ENCODE results near the gene TRAF4.

Gene TRAF4, protein sequence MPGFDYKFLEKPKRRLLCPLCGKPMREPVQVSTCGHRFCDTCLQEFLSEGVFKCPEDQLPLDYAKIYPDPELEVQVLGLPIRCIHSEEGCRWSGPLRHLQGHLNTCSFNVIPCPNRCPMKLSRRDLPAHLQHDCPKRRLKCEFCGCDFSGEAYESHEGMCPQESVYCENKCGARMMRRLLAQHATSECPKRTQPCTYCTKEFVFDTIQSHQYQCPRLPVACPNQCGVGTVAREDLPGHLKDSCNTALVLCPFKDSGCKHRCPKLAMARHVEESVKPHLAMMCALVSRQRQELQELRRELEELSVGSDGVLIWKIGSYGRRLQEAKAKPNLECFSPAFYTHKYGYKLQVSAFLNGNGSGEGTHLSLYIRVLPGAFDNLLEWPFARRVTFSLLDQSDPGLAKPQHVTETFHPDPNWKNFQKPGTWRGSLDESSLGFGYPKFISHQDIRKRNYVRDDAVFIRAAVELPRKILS

DNA sequence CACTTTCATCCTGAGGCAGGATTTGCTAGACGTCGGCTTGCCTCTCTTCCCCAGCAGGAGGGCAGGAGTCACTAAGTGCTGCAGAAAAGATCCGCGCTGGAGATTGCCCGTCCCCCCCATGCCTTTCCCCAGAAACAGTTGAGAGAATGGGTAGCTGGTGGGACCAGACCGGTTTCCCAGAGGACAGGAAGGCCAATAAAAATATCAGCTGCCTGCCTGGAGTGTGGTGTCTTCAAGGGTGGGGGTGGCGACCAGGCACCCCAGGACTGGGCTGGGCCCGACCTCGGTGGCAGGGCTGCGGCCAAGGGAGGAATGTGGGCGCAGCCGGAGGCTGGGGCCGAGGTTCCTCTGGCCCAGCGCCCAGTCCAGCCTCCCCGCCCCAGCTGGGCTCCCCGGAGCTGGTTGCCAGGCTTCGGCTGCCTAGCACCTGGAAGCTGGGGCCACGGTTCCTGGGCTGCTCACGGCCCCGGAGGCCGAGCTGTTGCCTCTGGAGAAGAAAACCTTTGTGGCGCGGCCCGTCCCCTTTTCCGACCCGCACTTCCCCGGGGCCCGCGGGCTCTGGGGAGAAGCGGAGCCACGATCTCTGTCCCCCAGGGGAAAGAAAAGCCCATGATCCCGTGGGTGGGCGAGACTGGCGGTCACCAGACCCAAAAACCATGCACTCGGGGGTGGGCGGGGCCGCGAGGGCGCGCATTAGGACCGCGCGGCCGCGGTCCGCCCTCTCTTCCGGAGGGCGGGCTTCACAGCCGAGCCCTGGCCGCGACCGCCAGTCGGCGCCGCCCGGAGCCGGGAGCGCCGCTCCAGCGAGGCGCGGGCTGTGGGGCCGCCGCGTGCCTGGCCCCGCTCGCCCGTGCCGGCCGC, at the start of gene TRAF4:
TSS of gene TRAF4 (plus strand) at position 769 of the 861 bp plus-strand sequence. CDS start 102 bp downstream, outside the sequence.
- peak; percentile 96 for DNase-seq (ENCODE audit: low read depth)

DNA sequence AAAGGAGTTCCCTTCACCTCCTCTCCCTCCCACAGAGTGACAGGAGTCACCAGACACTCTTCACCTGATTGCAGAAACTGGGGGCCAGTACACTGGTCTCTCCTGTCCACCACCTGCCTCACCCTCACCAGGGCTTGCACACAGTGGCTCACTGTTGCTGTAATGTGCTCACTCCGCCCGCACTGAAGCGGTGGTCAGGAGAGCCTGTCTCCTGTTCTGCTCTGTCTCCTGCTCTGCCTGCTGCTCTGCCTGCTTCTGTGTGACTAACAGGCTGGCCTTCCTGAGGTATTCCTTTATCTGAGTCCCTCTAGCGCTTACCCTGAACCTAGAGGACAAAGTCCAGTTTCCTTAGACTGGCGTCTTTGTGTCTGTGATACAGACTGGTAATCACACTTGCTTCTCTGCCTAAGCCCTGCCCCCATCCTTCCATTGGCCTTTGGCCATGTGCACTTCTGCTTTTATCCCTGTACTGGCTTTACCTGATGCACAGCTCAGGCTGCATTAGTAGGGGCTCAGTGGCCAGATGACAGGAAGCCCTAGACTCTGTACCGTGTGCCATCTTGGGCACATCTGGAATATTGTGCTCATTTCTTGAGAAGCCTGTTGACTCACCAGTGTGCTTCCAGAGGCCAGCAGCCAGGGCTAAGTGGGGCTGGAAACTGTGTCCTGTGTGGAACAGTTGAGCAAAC, 45.4 kb upstream of the TRAF4 start:
- no peak for DNase-seq (ENCODE audit: low read depth)

DNA sequence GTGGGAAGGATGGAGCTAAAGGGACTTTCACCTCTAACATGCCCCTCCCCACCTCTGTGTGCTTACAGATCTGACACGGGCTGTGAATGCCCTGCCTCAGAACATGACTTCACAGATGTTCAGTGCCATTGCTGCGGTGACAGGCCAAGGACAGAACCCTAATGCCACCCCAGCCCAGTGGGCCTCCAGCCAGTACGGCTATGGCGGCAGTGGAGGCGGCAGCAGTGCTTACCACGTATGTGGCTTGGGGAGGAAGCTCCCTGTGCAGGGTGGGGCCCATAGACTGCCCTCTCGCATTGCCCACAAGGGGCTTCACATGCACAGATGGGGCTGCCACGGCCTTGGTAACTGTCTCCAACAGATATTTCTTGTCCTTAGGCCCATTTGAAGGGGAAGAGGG, 43.5 kb upstream of the TRAF4 start:
- no peak for DNase-seq (ENCODE audit: low read depth)

DNA sequence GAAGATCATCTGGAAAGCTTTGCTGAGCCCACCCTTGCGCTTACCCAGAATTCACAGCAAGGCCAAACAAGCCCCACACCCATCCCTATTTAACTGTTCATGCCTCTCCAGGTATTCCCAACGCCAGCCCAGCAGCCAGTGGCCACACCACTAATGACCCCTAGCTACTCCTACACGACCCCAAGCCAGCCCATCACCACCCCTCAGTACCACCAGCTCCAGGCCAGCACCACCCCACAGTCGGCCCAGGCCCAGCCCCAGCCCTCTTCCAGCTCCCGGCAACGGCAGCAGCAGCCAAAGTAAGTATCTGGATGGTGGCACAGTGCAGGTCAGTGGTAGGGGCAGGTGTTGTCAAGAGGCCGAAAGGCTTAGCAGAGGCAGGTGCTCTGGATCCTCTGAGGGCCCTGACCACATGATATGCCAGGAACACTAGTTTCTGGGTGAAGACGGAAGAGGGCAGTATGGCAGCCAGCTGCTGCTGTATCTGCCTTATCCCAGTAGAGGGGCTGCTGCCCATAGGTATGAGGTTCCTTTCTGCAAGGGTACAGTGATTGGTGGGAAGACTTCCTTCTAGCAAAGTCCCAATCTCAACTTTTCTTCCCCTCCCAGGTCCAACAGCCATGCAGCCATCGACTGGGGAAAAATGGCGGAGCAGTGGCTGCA, 42.9 kb upstream of the TRAF4 start:
- no peak for DNase-seq (ENCODE audit: low read depth)

DNA sequence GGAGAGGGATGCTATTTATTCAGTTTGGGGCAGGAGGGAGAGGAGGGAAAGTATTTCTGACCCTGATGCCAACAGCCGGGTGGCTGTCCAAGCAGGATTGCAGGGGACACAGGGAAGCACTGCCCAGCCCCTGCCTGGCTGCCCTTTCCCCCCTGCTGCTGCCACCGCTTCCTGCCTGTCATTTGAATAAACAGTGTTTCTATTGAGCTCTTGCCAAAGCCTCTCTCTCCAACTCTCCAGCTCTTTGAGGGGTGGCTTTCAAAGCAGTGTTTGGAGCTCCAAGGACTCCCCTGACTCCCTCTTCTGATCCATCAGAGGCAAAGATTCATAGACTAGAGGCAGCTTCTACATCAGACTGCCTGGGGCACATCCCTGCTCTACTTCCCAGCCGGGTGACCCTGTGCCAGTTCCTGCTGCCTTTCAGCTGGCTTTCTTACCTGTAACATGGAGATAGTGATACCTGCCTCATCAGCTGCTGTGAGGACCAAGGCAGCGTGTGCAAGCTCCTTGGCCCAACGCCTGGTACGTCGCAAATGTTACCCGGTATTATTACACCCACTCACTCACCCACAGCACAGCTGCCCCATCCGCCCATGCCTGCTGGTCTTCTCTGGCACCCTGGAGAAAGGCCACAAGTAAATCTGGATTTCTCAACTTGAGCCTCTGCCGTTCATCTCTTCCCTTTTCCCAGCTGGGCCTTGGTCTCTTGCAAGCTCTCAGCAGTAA, 41.6 kb upstream of the TRAF4 start:
- no peak for DNase-seq (ENCODE audit: low read depth)

DNA sequence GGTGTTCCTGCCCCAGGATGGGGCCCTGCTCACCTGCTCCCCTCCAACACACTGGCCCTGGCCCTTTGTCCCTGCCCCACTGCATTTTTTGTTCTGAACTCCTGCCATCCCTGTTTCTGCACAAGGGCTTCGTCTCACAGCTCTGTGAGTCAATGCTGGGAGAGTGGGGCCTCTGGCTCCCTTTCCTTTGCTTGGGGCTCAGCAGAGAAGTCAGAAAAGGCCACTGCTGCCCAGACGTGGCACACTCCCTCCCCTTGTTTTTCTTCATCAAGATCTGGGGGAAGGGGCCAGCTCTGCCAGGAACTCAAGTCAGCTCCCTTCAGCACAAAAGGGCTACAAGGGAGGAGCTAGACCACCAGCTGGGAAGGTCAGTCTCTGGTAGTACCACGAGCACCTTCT, 41.1 kb upstream of the TRAF4 start:
- no peak for DNase-seq (ENCODE audit: low read depth)

DNA sequence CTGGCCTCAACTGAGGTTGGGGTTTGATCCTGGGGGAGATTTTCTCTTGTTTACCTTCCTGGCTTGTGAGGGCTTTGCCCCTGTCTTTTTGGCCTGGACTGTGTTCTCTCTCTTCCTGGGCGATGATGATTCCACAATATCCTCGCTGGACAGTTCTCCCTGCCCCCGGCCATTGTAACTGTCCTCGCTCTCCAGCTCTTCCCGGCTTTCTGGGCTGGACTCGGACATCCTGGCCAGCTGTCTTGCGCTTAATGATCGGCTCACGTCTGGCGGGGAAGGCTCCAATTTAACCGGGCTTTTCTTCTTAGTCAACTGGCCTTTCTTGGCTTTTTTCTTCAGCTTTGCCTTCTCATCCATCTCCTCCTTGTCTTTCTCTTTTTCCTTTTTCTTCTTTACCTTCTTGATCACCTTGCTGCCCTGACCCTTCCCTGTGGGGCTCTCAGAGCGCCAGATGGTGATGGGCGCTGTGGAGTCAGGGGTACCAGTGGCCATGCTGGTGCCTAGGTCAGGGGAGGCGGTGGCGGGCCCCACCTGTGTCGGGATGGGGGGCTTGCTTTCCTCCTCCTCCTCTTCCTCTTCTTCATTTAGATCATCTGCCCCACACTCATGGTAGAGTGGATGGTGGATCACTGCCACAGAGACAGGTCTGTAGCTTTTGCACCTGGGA, 40.1 kb upstream of the TRAF4 start:
- DNase-seq (ENCODE audit: low read depth), result no peak

DNA sequence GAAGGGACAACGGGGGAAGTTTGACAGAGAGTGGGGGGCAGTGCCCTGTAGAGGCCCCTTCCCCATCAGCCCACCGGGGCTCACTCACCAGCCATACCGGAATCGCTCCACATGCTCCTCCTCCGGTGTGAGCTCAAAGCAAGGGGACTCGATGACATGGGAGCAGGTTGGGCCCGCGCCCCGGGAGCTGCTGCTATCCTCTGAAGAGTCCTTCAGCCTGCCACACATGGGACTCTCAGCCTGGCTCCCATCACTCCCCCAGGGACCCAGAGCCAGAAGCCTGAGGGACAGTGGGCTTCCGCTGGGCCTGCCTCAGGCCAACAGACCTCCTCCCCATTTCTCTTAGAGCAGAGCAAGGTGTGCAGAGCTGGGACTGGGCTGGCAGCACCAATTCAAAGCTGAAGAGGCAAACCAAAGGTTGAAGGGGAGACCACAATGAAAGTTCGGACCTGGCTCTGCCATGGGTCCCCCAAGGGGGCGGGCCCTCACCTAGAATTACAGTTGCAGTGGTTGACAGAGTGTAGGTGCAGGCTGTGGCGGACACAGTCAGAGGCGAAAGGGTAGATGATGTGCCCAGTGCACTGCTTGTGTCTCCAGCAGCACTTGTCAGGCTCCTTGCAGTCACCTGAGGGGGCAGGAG, 39.5 kb upstream of the TRAF4 start:
- DNase-seq (ENCODE audit: low read depth), result no peak

DNA sequence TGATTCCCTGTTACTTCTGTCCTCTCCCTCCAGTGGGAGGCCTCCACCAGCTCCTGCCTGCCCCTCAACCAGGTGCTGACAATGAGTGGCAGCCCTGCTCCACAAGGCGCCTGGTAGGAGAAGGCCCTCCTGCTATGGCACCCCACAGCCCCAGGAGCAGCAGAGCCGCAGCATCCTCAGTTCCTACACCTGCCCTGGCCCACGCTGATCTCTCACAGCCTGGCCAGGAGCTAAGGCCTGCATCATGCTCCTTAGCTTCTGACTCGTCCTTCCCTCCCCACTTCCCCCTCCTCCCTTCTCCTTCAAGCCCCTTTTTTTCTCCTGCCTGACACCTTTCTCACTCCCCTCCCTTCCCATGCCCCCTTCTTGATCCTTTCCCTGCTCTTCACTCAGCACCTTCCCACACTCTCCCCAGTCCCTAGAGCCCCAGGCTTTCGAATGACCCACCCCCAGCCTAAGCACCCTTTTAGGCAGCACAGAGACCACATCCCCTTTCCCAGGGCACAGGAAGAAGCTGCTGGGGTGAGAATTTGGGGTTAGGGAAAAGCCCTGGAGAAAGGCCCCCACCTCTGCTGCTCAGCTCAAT, 38.6 kb upstream of the TRAF4 start:
- DNase-seq (ENCODE audit: low read depth), result no peak

DNA sequence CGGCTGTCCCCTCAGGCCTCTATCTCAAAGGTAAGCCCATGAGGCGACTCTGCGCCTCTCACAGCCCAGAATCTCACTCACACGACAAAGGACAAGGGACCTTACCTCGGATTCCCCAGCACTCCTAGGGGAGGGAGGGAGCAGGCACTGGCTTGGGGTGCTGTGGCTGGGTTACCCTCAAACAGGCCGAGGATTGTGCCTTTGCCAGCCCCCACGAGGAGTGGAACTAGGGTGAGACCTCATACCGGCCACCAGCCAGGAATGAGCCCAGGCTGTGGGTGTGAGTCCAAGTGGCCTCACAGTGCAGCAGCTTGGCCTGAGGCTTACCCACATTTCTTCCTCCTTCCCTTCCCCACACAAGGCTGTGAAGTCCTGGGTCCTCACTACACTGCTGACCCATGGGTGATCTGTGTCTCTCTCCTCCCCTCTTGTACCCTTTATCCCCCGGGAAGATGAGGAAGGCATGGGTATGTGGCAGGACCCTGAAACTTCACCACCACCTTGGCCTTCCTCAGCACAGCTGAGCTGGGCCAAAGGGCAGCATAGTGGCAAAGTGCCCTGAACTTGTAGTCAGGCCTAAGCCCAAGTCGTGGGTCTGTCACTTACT, 38.0 kb upstream of the TRAF4 start:
- no peak for DNase-seq (ENCODE audit: low read depth)

DNA sequence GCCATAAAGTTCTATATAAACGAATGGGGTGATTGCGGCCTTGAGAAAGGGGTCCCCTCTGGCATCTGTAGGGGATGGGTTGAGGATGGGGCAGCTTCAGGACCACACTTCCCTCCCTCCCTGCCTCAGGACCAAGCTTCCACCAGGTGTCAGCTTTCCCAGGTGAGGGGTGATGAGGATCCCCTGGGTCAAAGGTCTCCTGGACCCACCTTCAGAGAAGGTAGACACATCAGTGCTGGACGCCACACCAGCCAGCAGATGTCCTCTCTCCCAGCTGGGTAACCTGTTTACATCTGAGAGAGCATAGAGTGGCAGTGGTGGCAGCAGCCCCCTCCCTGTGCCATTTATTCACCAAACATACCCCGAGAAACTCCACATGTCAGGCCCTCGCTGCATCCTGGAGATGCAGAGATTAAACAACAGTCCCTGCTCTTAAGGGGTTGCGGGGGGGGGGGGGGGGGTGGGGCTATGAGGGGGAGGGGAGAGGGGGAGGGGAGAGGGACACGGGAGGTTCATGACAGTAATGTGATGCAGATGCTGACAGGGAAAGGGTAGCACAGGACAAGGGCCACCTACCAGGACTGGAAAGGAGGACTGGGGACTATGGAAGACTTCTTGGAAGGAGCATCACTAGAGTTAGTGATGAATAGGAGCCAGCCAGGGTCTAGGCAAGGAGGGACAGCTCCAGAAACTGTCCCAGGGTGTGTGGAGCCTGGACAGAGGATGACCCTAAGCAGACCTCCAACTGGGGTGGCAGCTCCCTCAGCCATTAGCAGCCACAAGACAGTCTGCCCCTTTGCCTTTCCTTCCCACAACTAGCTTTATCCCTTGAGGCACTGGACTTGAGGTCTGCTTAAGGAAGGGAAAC, 37.1 kb upstream of the TRAF4 start:
- no peak for DNase-seq (ENCODE audit: low read depth)

DNA sequence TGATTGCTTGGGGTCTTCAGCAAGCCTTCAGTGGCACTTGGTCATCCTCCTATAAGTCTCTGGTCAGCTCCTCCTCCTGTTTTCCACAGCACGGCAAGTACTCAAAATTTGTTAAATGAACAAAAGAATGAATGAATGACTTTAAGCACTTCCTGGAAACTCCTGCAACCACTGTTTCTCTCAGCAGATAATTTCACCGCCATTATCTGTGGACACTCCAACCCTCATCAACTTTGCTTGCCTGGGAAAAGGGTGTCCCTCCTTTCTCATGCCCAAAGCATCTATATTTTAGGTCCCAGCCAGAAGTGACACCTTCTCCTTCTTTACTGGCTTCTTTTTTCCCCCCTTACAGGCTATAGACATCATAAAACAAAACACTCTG, 36.5 kb upstream of the TRAF4 start:
- DNase-seq (ENCODE audit: low read depth), result no peak

DNA sequence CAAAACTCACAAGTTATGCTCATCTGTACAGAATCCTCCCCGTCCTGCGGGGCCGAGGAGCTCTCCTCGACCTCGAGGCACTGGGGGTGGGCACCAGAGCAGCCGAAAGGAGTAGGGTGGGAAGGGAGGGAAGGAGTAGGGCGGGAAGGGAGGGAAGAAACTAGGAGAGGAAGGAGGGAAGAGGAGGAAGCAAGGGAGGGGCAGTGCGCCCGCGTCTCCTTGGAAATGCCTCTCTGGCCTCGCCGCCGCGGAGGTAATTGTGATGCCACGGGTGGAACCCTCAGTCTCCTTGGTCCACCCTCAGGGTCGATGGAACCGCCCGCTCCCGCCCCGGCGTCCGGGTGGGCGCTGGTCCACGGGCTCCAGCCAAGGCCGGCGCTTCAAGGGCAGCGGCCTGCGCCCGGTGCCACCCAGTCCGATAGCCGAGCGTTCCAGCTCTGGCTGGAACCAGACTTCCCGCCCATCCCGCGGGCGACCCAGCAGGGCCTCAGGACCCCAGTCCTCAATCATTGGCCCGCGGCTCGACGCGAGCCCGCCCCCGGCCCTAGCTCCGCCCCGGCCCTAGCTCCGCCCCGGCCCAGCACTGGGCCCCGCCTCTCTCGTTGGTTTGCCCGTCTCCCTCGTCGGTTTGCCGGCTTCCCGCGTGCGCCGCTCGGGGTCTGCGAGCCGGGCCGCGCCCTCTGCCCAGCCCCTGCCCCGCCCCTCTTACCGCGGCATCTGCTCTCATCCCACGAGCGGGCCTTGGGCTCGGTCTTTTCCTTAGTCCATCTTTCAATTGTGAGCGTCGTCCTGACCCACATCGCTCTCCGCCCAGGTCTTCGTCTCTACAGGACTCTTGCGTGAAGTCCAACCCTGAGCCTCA, 32.7 kb upstream of the TRAF4 start:
- peak; percentile 92 for DNase-seq (ENCODE audit: low read depth)

DNA sequence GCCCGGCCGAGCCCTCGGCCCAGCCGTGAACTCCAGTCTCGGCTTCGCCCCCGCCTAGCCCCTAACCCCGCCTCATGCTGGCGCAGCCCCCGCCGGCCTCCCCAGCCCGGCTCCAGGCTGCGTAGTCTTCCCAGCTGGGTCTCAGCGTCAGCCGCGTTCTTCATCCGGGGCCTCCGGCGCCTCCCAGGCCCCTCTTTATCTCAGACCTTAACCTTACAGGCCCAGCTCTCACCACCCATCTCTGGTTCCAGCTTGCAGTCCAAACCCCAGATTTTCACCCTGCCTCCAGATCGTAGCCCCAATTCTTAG, 32.1 kb upstream of the TRAF4 start, which contains the start of gene PROCA1:
TSS of gene PROCA1 (minus strand) at position 166 of the 309 bp plus-strand sequence. CDS start 228 bp downstream, outside the sequence.
- no peak for DNase-seq (ENCODE audit: low read depth)

DNA sequence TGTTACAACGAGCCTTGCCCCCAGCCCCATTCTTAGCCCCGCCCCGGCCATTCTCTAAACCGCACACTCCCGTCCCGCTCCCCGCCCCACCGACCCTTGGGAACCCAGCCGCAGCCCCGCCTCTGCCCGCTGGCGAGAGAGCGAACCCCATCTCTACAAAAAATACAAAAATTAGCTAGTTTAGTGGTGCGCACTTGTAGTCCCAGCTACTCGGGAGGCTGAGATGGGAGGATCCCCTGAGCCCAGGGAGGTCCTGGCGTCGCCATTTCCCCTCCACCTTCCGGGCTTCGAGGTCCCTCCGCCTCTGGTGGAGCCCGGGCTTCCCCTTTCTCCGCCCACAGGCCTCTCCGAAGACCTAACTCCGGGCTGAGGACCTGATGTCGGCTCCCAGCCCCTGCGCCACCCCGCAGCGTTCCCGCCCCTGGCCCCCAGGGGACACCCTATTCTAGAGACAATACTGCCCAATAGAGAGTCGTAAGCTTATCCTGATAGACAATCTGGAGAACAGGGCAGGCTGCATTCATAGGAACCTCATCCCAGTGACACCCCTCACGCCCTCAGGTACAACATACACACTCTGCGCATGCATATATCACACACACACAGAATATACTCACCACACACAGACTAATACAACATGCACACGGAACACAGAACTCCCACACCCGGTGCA, 31.6 kb upstream of the TRAF4 start:
- peak; percentile 27 for DNase-seq (ENCODE audit: low read depth)

DNA sequence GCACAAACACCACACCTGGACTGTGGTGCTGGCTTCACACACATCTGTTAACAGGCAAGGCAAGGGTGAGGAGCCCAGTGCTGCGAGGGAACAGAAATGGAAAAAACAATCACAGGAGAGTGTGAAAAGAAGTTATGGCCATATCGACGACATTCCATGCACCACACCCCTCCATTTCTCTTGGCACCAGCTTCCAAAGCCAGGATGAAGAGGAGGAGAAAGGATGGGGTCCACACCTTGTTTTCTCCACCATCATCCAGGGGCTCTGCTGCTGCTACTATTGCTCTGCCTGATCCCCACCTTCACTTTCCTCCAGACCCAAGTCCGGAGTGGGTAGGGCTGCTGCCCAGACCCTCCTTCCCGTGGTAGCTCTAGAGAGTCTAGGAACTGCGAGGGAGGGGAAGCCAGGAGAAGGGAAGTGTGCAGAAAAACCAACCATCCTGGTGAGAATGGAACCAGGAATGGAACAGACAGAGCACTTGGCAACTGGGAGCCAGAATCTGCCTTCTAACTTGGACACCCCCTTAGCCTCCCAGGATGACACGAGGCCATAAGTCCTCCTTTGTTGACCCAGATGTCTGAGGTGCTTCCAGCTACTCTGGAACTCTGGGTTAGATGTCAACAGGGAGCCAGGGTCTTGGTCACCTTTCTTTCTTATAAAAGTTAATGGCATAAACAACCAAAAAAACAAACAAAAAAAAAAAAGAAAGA, 31.0 kb upstream of the TRAF4 start:
- DNase-seq (ENCODE audit: low read depth), result no peak
